Panc1 (cell line): ENCODE results near the gene CHPT1. TPM values are rescaled to one million over a fixed set of nuclear protein-coding genes. Genes with fewer than 3 reads are reported as not detected.

Experiments used
- ATAC-seq: fragments of 200-7000 bp; cut with Tn5 transposase; 2 replicates; pipeline ENCODE4 v1.9.1; 2020; ENCODE audit warnings: mild to moderate bottlenecking, moderate library complexity
- BruUV-seq: library from RNA; stranded (reverse); fragments of 400-500 nt; replicated peaks from 2 replicates; lab custom pipeline; 2021; lab: Mats Ljungman, UMichigan
- CTCF ChIA-PET: fragments of 300-600 bp; sonication (Branson Sonifier 250); formaldehyde crosslinking; loops from one replicate; lab custom pipeline; 2022; ENCODE audit warnings: antibody characterized with exemption; lab: Charles Lee
- POLR2A ChIA-PET: fragments of 300-600 bp; sonication (Branson Sonifier 250); formaldehyde crosslinking; loops from one replicate; lab custom pipeline; 2022; ENCODE audit warnings: antibody characterized with exemption; lab: Charles Lee
- DNase-seq: peaks from one replicate; pipeline ENCODE4 v3.0.0-alpha.2; 2010; ENCODE audit warnings: low read depth, low spot score
- H3K27ac ChIP-seq: 2 replicates; pipeline ENCODE4 v1.5.1; 2011; ENCODE audit warnings: mild to moderate bottlenecking, low read length, inconsistent platforms
- H3K27me3 ChIP-seq: fragments of 200-500 bp; sonication (Bioruptor generic); 2 replicates; pipeline ENCODE4 v1.6.0; 2014; ENCODE audit warnings: low read length, inconsistent platforms; ENCODE audit not compliant: control insufficient read depth, insufficient read depth
- H3K36me3 ChIP-seq: fragments of 200-500 bp; sonication (Bioruptor generic); 2 replicates; pipeline ENCODE4 v1.5.1; 2014; ENCODE audit warnings: inconsistent platforms, mild to moderate bottlenecking, low read length, moderate library complexity; ENCODE audit not compliant: control insufficient read depth, insufficient read depth
- H3K4me1 ChIP-seq: 2 replicates; pipeline ENCODE4 v1.5.1; 2011; ENCODE audit warnings: inconsistent platforms, mild to moderate bottlenecking, low read length, moderate library complexity; ENCODE audit not compliant: control insufficient read depth, insufficient read depth
- H3K4me3 ChIP-seq, 2 experiments: 2 replicates each; pipeline ENCODE4 v1.5.1; 2011 to 2012; ENCODE audit warnings: low read depth in 2 of 2, low read length in 2 of 2, mild to moderate bottlenecking in 2 of 2, inconsistent platforms in 1 of 2, moderate library complexity in 1 of 2
- H3K9me3 ChIP-seq: fragments of 200-500 bp; sonication (Bioruptor generic); 2 replicates; pipeline ENCODE4 v1.5.1; 2014; ENCODE audit warnings: low read depth, mild to moderate bottlenecking, inconsistent platforms, low read length, moderate library complexity; ENCODE audit not compliant: control insufficient read depth, insufficient read depth
- POLR2AphosphoS5 ChIP-seq: IDR thresholded peaks from 2 replicates; pipeline ENCODE4 v1.6.1; 2012; ENCODE audit warnings: mild to moderate bottlenecking, low read depth, low read length, moderate library complexity
- REST ChIP-seq, 2 experiments: IDR thresholded peaks; 2 replicates each; pipeline ENCODE4 v1.6.1; 2011 to 2012; ENCODE audit warnings: low read depth in 2 of 2, control low read depth in 1 of 2, low read length in 1 of 2, mild to moderate bottlenecking in 1 of 2, moderate library complexity in 1 of 2; ENCODE audit not compliant: insufficient read depth in 1 of 2
- SIN3A ChIP-seq: IDR thresholded peaks from 2 replicates; pipeline ENCODE4 v1.6.1; 2012; ENCODE audit warnings: low read depth, mild to moderate bottlenecking, low read length, moderate library complexity, borderline replicate concordance; ENCODE audit not compliant: insufficient read depth
- TCF7L2 ChIP-seq: IDR thresholded peaks from 2 replicates; pipeline ENCODE4 v1.6.1; 2011; ENCODE audit warnings: mild to moderate bottlenecking, low read depth, low read length, inconsistent platforms
- in situ Hi-C: cut with HindIII; loops from 2 replicates; pipeline ENCODE4 v1.10.0; 2016; ENCODE audit warnings: low sequenced_read_pairs, low pct_unique_long_range_greater_than_20kb
- intact Hi-C: fragments of 100-400 bp; cut with micrococcal nuclease; formaldehyde crosslinking; loops from one replicate; pipeline ENCODE4 v1.10.0; 2022; ENCODE audit not compliant: unreplicated experiment
- total RNA-seq: library from RNA; stranded (reverse); gene quantifications from one replicate; pipeline ENCODE4 v1.2.1, GENCODE V29; 2021; ENCODE audit not compliant: unreplicated experiment
- TF ChIP-seq, protein P1 (sequence below): fragments of 450-650 bp; IDR thresholded peaks from 2 replicates; pipeline ENCODE4 v1.5.1; 2017; ENCODE audit warnings: mild to moderate bottlenecking

The CHPT1 gene
- total RNA-seq, 1 experiment from 2014 or later: 78.3 TPM

- Histone ChIP-seq H3K9me3 (no peaks in the 10 kb centered on the region), H3K27me3 (no peaks in the 10 kb centered on the region), H3K4me3 (no peak overlapping the region), H3K27ac (no peak overlapping the region), H3K36me3 (no peaks in the 10 kb centered on the region), H3K4me1 (no peaks in the 10 kb centered on the region)
- no TSS peak for BruUV-seq
- ATAC-seq (peak; percentile 79), DNase-seq (no peak)
- no peak for TF ChIP-seq POLR2AphosphoS5
- TF ChIP-seq, protein P1, sequence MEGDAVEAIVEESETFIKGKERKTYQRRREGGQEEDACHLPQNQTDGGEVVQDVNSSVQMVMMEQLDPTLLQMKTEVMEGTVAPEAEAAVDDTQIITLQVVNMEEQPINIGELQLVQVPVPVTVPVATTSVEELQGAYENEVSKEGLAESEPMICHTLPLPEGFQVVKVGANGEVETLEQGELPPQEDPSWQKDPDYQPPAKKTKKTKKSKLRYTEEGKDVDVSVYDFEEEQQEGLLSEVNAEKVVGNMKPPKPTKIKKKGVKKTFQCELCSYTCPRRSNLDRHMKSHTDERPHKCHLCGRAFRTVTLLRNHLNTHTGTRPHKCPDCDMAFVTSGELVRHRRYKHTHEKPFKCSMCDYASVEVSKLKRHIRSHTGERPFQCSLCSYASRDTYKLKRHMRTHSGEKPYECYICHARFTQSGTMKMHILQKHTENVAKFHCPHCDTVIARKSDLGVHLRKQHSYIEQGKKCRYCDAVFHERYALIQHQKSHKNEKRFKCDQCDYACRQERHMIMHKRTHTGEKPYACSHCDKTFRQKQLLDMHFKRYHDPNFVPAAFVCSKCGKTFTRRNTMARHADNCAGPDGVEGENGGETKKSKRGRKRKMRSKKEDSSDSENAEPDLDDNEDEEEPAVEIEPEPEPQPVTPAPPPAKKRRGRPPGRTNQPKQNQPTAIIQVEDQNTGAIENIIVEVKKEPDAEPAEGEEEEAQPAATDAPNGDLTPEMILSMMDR: peak; percentile 84
- CTCF ChIA-PET: interaction anchor here (0.6 to 0.8 kb wide), 7 partner anchors 17 to 393 kb away, joined by 3 to 7 read pairs (median 4); no protein-coding TSS in a partner anchor
- POLR2A ChIA-PET: interaction anchor here (0.6 to 0.7 kb wide), 3 partner anchors 13 to 120 kb away, joined by 7 to 14 read pairs (median 10); no protein-coding TSS in a partner anchor
- in situ Hi-C loops: no loop called here
- intact Hi-C loops: loop anchor here (5.0 kb wide), 1 partner anchor 347 kb away; no protein-coding TSS in a partner anchor
Observed at GRCh38 chr12:101759396-101760047, 62.1 kb downstream of the CHPT1 start.

GRCh38 chr12:101761350-101761749 is 63.9 kb downstream of the CHPT1 start:
- CTCF ChIA-PET: no interaction called here
- POLR2A ChIA-PET: no interaction called here
- no peak for ATAC-seq

More at GRCh38 chr12:101761350-101761749, 63.9 kb downstream of the CHPT1 start:
- TF ChIP-seq SIN3A (no peak), TCF7L2 (no peak), POLR2AphosphoS5 (no peak), REST (IDR thresholded peaks at IDR 0.05; ENCODE audit: insufficient read depth in 1 of 2, low read depth in 2 of 2, low read length in 1 of 2) (no peak)
- TF ChIP-seq, protein P1: no peak
- intact Hi-C loops: no loop called here
- Histone ChIP-seq H3K9me3 (no peaks in the 10 kb centered on the region), H3K4me3 (no peak overlapping the region), H3K4me1 (no peaks in the 10 kb centered on the region), H3K27ac (no peak overlapping the region), H3K27me3 (no peaks in the 10 kb centered on the region), H3K36me3 (0 out of 2 replicates have a peak, but pooled peaks cover 2% of the 10 kb centered on the region)
- DNase-seq: no peak
- no TSS peak for BruUV-seq
- in situ Hi-C loops: no loop called here
